Measurements from ENCODE around the gene OGA. TPM values are rescaled to one million over a fixed set of nuclear protein-coding genes. Genes with fewer than 3 reads are reported as not detected.
"Not testable (repeated sequence)": the region's sequence is repeated elsewhere in the genome, so short reads cannot be mapped to it uniquely, and the experiment has no call there.

The OGA gene
- total RNA-seq, 1 experiment from 2014 or later, result 96.1 TPM

- H3K27me3 Mint-ChIP-seq (ENCODE audit: insufficient read depth, unreplicated experiment), result no peaks in the 10 kb centered on the region
- intact Hi-C loops (cut with micrococcal nuclease), result no loop called here
- TF ChIP-seq CTCF (IDR thresholded peaks at IDR 0.05; ENCODE audit: unreplicated experiment), result no peak
- no peak overlapping the region for H3K4me3 Mint-ChIP-seq (ENCODE audit: unreplicated experiment)
- no peak overlapping the region for H3K27ac Mint-ChIP-seq (ENCODE audit: low read depth, unreplicated experiment)
- no peak for DNase-seq (ENCODE audit: unreplicated experiment)
- no peaks in the 10 kb centered on the region for H3K4me1 Mint-ChIP-seq (ENCODE audit: insufficient read depth, unreplicated experiment)
- no peaks in the 10 kb centered on the region for H3K9me3 Mint-ChIP-seq (ENCODE audit: unreplicated experiment)
- H3K36me3 Mint-ChIP-seq (ENCODE audit: insufficient read depth, unreplicated experiment), result peaks cover 100% of the 10 kb centered on the region
- CTCF ChIA-PET, result interaction anchor here (0.9 kb wide), 1 partner anchor 22 kb away, joined by 3 read pairs; no protein-coding TSS in a partner anchor
- POLR2A ChIA-PET, result interaction anchor here (4.1 kb wide), 1 partner anchor 14 kb away, joined by 23 read pairs; the partner anchor contains the start of gene OGA
- no TSS peak for BruUV-seq (replicated peaks)
Measured at GRCh38 chr10:101803511-101803910, 14.7 kb downstream of the OGA start.

DNA sequence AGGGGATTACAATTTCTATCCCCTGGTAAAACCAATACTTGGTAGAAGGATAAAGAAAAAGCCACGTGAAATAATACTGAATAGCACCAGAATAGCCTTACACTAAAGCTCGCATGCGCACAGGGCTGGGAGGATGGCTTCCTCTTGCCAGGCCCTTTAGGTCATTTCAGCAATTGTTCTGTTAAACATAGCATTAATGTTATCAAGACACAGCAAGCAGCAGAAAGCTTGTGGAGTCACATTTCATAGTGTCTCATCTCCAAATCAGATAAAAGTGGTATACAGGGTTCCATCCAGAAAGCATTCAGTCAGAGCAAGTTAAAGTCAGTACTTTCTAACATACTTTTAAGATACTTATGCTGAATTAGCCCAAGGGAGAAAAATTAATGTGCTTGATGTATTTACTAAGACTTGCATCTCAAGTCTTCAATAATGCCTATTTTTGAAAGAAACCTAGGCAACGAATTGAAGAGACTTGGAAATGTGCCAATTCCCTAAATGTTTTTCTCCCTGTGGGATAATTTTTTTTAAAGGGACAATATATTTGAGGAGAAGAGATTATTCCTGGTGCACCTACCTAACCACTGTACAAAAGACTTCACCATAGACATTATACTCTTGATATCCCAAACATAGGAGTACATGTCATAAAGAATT is 20.7 kb downstream of the OGA start:
- BruUV-seq (replicated peaks), result no TSS peak
- intact Hi-C loops (cut with micrococcal nuclease), result no loop called here
- Mint-ChIP-seq H3K27me3 (ENCODE audit: insufficient read depth, unreplicated experiment) (no peaks in the 10 kb centered on the region), H3K27ac (ENCODE audit: low read depth, unreplicated experiment) (no peak overlapping the region), H3K9me3 (ENCODE audit: unreplicated experiment) (no peaks in the 10 kb centered on the region), H3K4me1 (ENCODE audit: insufficient read depth, unreplicated experiment) (no peaks in the 10 kb centered on the region), H3K4me3 (ENCODE audit: unreplicated experiment) (no peak overlapping the region), H3K36me3 (ENCODE audit: insufficient read depth, unreplicated experiment) (peaks cover 99% of the 10 kb centered on the region)
- no peak for TF ChIP-seq CTCF (IDR thresholded peaks at IDR 0.05; ENCODE audit: unreplicated experiment)
- POLR2A ChIA-PET, result interaction anchor here (1.0 to 6.6 kb wide), 4 partner anchors 8 to 19 kb away, joined by 4 to 58 read pairs (median 20); partner anchors contain the start of genes NPM3 and OGA
- CTCF ChIA-PET, result interaction anchor here (0.6 to 0.9 kb wide), 4 partner anchors 16 to 1060 kb away, joined by 3 to 4 read pairs (median 3); no protein-coding TSS in a partner anchor
- DNase-seq (ENCODE audit: unreplicated experiment), result no peak

- no peak overlapping the region for H3K27ac Mint-ChIP-seq (ENCODE audit: low read depth, unreplicated experiment)
- H3K27me3 Mint-ChIP-seq (ENCODE audit: insufficient read depth, unreplicated experiment), result no peaks in the 10 kb centered on the region
- POLR2A ChIA-PET, result interaction anchor here (5.1 to 6.6 kb wide), 2 partner anchors 10 to 23 kb away, joined by 35 to 58 read pairs; partner anchors contain the start of genes NPM3 and OGA
- CTCF ChIA-PET, result interaction anchor here (0.6 to 1.6 kb wide), 2 partner anchors 9 to 13 kb away, joined by 3 to 13 read pairs; no protein-coding TSS in a partner anchor
- intact Hi-C loops (cut with micrococcal nuclease), result no loop called here
- no TSS peak for BruUV-seq (replicated peaks)
- peaks cover 99% of the 10 kb centered on the region for H3K36me3 Mint-ChIP-seq (ENCODE audit: insufficient read depth, unreplicated experiment)
- H3K9me3 Mint-ChIP-seq (ENCODE audit: unreplicated experiment), result no peaks in the 10 kb centered on the region
- H3K4me3 Mint-ChIP-seq (ENCODE audit: unreplicated experiment), result no peak overlapping the region
- no peak for TF ChIP-seq CTCF (IDR thresholded peaks at IDR 0.05; ENCODE audit: unreplicated experiment)
- no peak for DNase-seq (ENCODE audit: unreplicated experiment)
- no peaks in the 10 kb centered on the region for H3K4me1 Mint-ChIP-seq (ENCODE audit: insufficient read depth, unreplicated experiment)
Measured at GRCh38 chr10:101793526-101793925, 24.7 kb downstream of the OGA start.

DNA sequence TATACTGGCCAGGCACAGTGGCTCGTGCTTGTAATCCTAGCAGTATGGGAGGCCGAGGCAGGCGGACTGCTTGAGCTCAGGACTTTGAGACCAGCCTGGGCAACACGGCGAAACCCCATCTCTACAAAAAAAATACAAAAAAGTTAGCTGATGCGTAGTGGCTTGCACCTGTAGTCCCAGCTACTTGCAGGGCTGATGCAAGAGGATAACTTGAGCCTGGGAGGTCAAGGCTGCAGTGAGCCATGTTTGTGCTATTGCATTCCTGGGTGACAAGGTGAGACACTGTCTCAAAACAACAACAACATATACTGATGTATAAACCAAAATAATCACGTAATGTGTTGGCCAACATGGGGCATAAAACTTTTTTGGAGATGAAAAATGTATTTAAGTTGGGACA is 28.6 kb downstream of the OGA start:
- ChIA-PET CTCF (interaction anchor here (1.2 kb wide), 1 partner anchor 9 kb away, joined by 6 read pairs; no protein-coding TSS in a partner anchor), POLR2A (no interaction called here)
- DNase-seq (ENCODE audit: unreplicated experiment), result no peak
- Mint-ChIP-seq H3K36me3 (ENCODE audit: insufficient read depth, unreplicated experiment) (peaks cover 100% of the 10 kb centered on the region), H3K4me3 (ENCODE audit: unreplicated experiment) (no peak overlapping the region), H3K27ac (ENCODE audit: low read depth, unreplicated experiment) (no peak overlapping the region), H3K9me3 (ENCODE audit: unreplicated experiment) (no peaks in the 10 kb centered on the region), H3K27me3 (ENCODE audit: insufficient read depth, unreplicated experiment) (no peaks in the 10 kb centered on the region), H3K4me1 (ENCODE audit: insufficient read depth, unreplicated experiment) (peaks cover 3% of the 10 kb centered on the region)
- TF ChIP-seq CTCF (IDR thresholded peaks at IDR 0.05; ENCODE audit: unreplicated experiment), result no peak
- BruUV-seq (replicated peaks), result no TSS peak
- intact Hi-C loops (cut with micrococcal nuclease), result no loop called here

DNA sequence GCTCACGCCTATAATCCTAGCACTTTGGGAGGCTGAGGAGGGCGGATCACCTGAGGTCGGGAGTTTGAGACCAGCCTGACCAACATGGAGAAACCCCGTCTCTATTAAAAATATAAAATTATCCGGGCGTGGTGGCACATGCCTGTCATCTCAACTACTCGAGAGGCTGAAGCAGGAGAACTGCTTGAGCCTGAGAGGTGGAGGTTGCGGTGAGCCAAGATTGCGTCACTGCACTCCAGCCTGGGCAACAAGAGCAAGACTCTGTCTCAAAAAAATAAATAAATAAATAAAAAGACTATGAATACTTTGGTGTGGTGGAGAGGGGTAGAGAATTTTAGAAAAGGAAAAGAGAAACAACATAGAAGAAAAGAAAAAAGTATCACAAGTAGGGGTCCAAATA is 29.0 kb downstream of the OGA start:
- BruUV-seq (replicated peaks); intact Hi-C loops (cut with micrococcal nuclease); H3K4me1 Mint-ChIP-seq (ENCODE audit: insufficient read depth, unreplicated experiment); DNase-seq (ENCODE audit: unreplicated experiment); H3K9me3 Mint-ChIP-seq (ENCODE audit: unreplicated experiment); POLR2A ChIA-PET; H3K27me3 Mint-ChIP-seq (ENCODE audit: insufficient read depth, unreplicated experiment); H3K27ac Mint-ChIP-seq (ENCODE audit: low read depth, unreplicated experiment); CTCF ChIA-PET; H3K4me3 Mint-ChIP-seq (ENCODE audit: unreplicated experiment): not testable (repeated sequence)
- H3K36me3 Mint-ChIP-seq (ENCODE audit: insufficient read depth, unreplicated experiment), result peaks cover 100% of the 10 kb centered on the region

All from MCF 10A (cell line).